Measurements from ENCODE around the gene BABAM2.

The BABAM2 gene

GRCh38 chr2:28286678-28287077 lies 396.1 kb downstream of the BABAM2 start:
- DNase-seq (ENCODE audit: low spot score): no peak

- DNase-seq (ENCODE audit: low spot score): no peak
Measured at GRCh38 chr2:28287256-28287915, 396.9 kb downstream of the BABAM2 start.

GRCh38 chr2:28288620-28289019 lies 398.1 kb downstream of the BABAM2 start:
- DNase-seq (ENCODE audit: low spot score): no peak

GRCh38 chr2:28291811-28292440 lies 401.4 kb downstream of the BABAM2 start:
- no peak for DNase-seq (ENCODE audit: low spot score)

- no peak for DNase-seq (ENCODE audit: low spot score)
Measured at GRCh38 chr2:28292491-28292890, 402.0 kb downstream of the BABAM2 start.

- DNase-seq (ENCODE audit: low spot score): no peak
Measured at GRCh38 chr2:28293416-28293815, 402.9 kb downstream of the BABAM2 start.

- DNase-seq (ENCODE audit: low spot score): no peak
Measured at GRCh38 chr2:28294451-28294850, 403.9 kb downstream of the BABAM2 start.

- DNase-seq (ENCODE audit: low spot score): no peak
Measured at GRCh38 chr2:28296243-28296642, 405.7 kb downstream of the BABAM2 start.

- DNase-seq (ENCODE audit: low spot score): no peak
Measured at GRCh38 chr2:28296904-28297303, 406.4 kb downstream of the BABAM2 start.

GRCh38 chr2:28297531-28297930 lies 407.0 kb downstream of the BABAM2 start:
- DNase-seq (ENCODE audit: low spot score): no peak

GRCh38 chr2:28298406-28298805 lies 407.9 kb downstream of the BABAM2 start:
- no peak for DNase-seq (ENCODE audit: low spot score)

GRCh38 chr2:28300485-28301341 lies 410.2 kb downstream of the BABAM2 start:
- no peak for DNase-seq (ENCODE audit: low spot score)

GRCh38 chr2:28305202-28305601 lies 414.7 kb downstream of the BABAM2 start:
- DNase-seq (ENCODE audit: low spot score): no peak

- no peak for DNase-seq (ENCODE audit: low spot score)
Measured at GRCh38 chr2:28310107-28310506, 419.6 kb downstream of the BABAM2 start.

GRCh38 chr2:28311660-28312249 lies 421.2 kb downstream of the BABAM2 start:
- DNase-seq (ENCODE audit: low spot score): no peak

GRCh38 chr2:28312307-28313219 lies 422.0 kb downstream of the BABAM2 start:
- no peak for DNase-seq (ENCODE audit: low spot score)

GRCh38 chr2:28313220-28313784 lies 422.8 kb downstream of the BABAM2 start:
- no peak for DNase-seq (ENCODE audit: low spot score)

GRCh38 chr2:28314968-28315367 lies 424.4 kb downstream of the BABAM2 start:
- no peak for DNase-seq (ENCODE audit: low spot score)

- no peak for DNase-seq (ENCODE audit: low spot score)
Measured at GRCh38 chr2:28316546-28317335, 426.2 kb downstream of the BABAM2 start.

- DNase-seq (ENCODE audit: low spot score): no peak
Measured at GRCh38 chr2:28317390-28317789, 426.9 kb downstream of the BABAM2 start.

All from HuH-7 (cell line).